AG04449 (cell line): ENCODE results near the gene LGALS3BP.

Experiments
- CTCF ChIA-PET: fragments of 350-600 bp; formaldehyde crosslinking; extraction: SDS; loops from one replicate; lab custom pipeline; 2021; ENCODE audit warnings: antibody characterized with exemption; lab: Yijun Ruan, JAX
- POLR2A ChIA-PET: fragments of 400-600, 350-600 bp; formaldehyde crosslinking; extraction: SDS; loops from one replicate; lab custom pipeline; 2020; ENCODE audit warnings: antibody characterized with exemption, inconsistent platforms; lab: Yijun Ruan, JAX
- DNase-seq: peaks from one replicate; pipeline ENCODE4 v3.0.0-alpha.2; 2010; ENCODE audit warnings: low read depth, low spot score
- H3K4me3 ChIP-seq: 2 replicates; pipeline ENCODE4 v1.5.1; 2011; ENCODE audit warnings: low read depth, mild to moderate bottlenecking, control low read depth, low read length
- TF ChIP-seq, protein P1 (sequence below): IDR thresholded peaks from one replicate; pipeline ENCODE4 v1.5.1; 2011; ENCODE audit warnings: mild to moderate bottlenecking, moderate library complexity, low read length, control low read depth, inconsistent platforms; ENCODE audit not compliant: insufficient read depth; ENCODE audit errors: missing control alignments

The LGALS3BP gene

DNA sequence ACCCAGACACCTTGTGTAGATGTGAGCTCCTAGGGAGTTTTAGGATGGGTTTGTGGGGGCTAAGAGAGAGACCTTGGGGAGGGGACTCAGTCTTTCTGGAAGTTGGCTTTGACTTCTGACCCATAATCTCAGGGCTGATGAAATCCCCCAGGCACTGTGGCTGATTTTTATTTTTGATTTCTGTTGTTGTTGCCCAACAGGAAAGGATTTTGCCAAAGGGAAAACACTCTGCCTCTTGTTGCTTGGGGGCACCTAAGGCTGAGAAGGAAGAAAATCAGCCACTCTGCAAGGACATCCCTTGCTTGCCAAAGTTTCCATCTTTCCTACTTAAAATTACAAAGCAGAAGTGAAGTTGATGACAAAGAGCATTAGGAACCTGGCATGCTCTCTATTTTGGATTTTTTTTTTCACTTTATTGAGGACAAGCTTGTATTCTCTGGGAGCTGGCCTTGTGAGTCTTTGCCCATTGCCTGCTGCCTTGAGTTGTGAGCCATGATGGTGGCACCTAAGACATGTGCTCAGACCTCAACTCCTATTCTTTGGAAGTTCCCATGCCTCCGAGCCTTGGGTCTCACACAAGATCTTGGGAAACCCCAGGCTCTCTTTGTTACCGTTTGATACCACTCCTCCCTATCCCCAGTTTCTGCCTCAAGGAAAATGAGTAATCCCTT, 41.0 kb upstream of the LGALS3BP start:
- ChIA-PET POLR2A (no interaction called here), CTCF (interaction anchor here (0.9 to 11.5 kb wide), 10 partner anchors 15 to 380 kb away, joined by 3 to 160 read pairs (median 6); partner anchors contain the start of gene ENGASE)
- H3K4me3 ChIP-seq: no peak overlapping the region
- TF ChIP-seq, protein P1, sequence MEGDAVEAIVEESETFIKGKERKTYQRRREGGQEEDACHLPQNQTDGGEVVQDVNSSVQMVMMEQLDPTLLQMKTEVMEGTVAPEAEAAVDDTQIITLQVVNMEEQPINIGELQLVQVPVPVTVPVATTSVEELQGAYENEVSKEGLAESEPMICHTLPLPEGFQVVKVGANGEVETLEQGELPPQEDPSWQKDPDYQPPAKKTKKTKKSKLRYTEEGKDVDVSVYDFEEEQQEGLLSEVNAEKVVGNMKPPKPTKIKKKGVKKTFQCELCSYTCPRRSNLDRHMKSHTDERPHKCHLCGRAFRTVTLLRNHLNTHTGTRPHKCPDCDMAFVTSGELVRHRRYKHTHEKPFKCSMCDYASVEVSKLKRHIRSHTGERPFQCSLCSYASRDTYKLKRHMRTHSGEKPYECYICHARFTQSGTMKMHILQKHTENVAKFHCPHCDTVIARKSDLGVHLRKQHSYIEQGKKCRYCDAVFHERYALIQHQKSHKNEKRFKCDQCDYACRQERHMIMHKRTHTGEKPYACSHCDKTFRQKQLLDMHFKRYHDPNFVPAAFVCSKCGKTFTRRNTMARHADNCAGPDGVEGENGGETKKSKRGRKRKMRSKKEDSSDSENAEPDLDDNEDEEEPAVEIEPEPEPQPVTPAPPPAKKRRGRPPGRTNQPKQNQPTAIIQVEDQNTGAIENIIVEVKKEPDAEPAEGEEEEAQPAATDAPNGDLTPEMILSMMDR: no peak
- DNase-seq: no peak

DNA sequence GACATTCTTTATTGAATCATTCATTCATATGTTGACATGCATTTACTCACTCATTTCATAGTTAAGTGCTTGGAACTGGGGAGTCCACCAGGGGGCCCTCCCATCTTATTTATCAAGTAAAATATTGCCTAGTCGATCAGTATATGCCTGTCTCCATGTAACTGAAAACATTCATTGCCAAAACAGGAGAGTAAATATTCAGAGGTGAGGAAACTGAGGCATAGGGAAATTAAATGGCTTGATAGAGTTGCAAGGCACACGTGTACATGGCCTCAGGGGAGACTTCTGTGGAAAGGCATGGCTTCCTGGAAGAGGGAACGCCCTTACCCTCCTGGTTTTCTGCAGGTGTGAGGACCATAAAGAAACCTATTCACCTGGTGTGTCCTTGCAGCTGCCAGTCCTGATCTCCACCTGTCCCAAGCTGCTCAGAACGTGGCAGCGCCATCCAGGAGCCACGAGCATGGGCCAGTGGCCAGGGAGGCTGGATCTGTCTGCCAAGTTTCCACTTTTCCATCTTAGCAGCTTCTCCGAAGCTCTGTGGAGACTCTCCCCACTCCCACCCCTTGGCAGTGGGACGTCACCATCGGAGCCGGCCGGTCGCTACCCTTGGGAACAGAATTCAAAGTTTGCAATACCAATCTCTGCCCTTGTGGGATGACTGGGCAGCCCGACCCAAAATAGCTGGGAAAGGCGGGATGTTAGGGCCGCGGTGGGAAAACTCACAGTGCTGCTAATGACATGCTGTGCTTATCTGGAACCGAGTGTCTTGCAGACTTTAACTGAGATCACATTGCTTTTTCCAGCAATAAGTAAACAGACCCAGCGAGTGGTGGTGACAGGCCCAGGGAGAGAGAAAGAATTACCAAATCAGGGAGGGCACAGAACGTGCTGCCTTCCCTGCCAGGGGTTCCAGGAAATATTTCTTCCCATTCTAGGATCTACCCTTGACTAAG, 40.2 kb upstream of the LGALS3BP start:
- TF ChIP-seq, protein P1: peak; percentile 35
- no peak for DNase-seq
- ChIA-PET CTCF (interaction anchor here (0.9 to 11.5 kb wide), 12 partner anchors 16 to 381 kb away, joined by 3 to 160 read pairs (median 4); partner anchors contain the start of gene ENGASE), POLR2A (no interaction called here)
- no peak overlapping the region for H3K4me3 ChIP-seq

DNA sequence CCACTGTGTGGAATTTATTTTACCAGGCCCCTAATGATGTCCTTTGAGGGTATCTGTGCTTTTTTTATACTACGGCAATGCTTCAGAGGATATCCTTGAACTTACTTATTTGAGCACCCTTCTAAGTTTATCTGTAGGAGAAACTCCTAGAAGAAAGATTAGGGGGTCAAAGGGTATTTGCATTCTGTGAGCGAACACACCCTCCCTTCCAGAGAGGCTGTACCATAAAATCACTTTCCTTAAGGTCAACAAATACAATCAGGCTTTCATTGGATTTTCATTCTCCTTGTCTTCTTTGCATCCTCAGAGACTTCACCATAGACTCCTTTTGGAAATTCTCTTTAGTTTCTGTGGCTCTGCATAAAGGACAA, 39.5 kb upstream of the LGALS3BP start:
- ChIA-PET POLR2A (no interaction called here), CTCF (interaction anchor here (0.7 to 11.5 kb wide), 11 partner anchors 16 to 377 kb away, joined by 3 to 160 read pairs (median 3); partner anchors contain the start of gene ENGASE)
- TF ChIP-seq, protein P1: no peak
- no peak overlapping the region for H3K4me3 ChIP-seq
- no peak for DNase-seq

DNA sequence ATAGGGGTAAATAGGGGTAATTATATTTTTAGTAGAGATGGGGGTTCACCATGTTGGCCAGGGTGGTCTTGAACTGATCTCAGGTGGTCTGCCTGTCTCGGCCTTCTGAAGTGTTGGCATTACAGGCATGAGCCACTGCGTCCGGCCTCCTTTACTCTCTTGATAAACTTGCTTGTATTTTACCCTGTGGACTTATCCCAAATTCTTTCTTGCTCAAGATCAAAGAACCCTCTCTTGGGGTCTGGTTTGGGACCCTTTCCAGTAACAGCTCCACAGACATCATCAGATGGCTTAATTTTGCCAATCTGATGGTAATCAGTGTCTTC, 38.6 kb upstream of the LGALS3BP start:
- ChIA-PET CTCF (interaction anchor here (0.7 to 11.5 kb wide), 11 partner anchors 7 to 378 kb away, joined by 3 to 160 read pairs (median 7); partner anchors contain the start of gene ENGASE), POLR2A (no interaction called here)
- no peak for DNase-seq
- TF ChIP-seq, protein P1: no peak
- H3K4me3 ChIP-seq: no peak overlapping the region

DNA sequence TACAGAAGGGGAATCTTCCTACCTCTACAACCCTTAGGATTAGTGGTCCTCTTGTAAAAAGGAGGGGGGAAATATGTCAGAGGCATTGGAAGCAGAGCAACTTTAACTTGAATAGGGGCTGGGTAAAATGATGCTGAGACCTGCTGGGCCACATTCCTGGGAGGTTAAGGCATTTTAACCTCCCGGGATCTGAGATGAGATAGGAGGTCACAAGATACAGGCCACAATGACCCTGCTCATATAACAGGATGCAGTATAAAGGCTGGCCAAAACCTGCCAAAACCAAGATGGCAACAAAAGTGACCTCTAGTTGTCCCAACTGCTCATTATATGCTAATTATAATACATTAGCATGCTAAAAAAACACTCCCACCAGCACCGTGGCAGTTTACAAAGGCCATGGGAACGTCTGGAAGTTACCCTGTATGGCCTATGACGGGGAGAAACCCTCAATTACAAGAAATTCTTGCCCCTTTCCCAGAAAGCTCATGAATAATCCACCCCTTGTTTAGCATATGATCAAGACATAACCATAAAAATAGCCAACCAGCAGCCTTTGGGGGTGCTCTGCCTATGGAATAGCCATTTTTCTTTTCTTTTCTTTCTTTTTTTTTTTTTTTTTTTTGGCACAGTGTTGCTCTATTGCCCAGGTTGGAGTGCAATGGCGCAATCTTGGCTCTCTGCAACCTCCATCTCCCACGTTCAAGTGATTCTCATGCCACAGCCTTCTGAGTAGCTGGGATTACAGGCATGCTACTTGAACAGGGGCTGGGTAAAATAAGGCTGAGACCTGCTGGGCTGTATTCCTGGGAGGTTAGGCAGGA, 38.0 kb upstream of the LGALS3BP start:
- no peak overlapping the region for H3K4me3 ChIP-seq
- ChIA-PET CTCF (interaction anchor here (0.7 to 11.5 kb wide), 10 partner anchors 8 to 373 kb away, joined by 3 to 160 read pairs (median 9); partner anchors contain the start of gene ENGASE), POLR2A (no interaction called here)
- TF ChIP-seq, protein P1: no peak
- no peak for DNase-seq
